AG09309 (cell line): ENCODE results near the gene DIS3L2.

Experiments used
- DNase-seq: peaks from one replicate; pipeline ENCODE4 v3.0.0-alpha.2; 2010; ENCODE audit warnings: low read depth
- H3K4me3 ChIP-seq: 2 replicates; pipeline ENCODE4 v1.5.1; 2011; ENCODE audit warnings: mild to moderate bottlenecking, low read depth, low read length, moderate library complexity; ENCODE audit not compliant: control insufficient read depth
- TF ChIP-seq, protein P1 (sequence below): IDR thresholded peaks from 2 replicates; pipeline ENCODE4 v1.5.1; 2011; ENCODE audit warnings: mild to moderate bottlenecking, low read depth, low read length, inconsistent platforms; ENCODE audit not compliant: insufficient read depth, control insufficient read depth; ENCODE audit errors: missing control alignments

DIS3L2 gene

GRCh38 chr2:232338759-232339106, 377.2 kb downstream of the DIS3L2 start:
- DNase-seq, result no peak
- TF ChIP-seq, protein P1, sequence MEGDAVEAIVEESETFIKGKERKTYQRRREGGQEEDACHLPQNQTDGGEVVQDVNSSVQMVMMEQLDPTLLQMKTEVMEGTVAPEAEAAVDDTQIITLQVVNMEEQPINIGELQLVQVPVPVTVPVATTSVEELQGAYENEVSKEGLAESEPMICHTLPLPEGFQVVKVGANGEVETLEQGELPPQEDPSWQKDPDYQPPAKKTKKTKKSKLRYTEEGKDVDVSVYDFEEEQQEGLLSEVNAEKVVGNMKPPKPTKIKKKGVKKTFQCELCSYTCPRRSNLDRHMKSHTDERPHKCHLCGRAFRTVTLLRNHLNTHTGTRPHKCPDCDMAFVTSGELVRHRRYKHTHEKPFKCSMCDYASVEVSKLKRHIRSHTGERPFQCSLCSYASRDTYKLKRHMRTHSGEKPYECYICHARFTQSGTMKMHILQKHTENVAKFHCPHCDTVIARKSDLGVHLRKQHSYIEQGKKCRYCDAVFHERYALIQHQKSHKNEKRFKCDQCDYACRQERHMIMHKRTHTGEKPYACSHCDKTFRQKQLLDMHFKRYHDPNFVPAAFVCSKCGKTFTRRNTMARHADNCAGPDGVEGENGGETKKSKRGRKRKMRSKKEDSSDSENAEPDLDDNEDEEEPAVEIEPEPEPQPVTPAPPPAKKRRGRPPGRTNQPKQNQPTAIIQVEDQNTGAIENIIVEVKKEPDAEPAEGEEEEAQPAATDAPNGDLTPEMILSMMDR, result no peak
- no peak overlapping the region for H3K4me3 ChIP-seq

DNA sequence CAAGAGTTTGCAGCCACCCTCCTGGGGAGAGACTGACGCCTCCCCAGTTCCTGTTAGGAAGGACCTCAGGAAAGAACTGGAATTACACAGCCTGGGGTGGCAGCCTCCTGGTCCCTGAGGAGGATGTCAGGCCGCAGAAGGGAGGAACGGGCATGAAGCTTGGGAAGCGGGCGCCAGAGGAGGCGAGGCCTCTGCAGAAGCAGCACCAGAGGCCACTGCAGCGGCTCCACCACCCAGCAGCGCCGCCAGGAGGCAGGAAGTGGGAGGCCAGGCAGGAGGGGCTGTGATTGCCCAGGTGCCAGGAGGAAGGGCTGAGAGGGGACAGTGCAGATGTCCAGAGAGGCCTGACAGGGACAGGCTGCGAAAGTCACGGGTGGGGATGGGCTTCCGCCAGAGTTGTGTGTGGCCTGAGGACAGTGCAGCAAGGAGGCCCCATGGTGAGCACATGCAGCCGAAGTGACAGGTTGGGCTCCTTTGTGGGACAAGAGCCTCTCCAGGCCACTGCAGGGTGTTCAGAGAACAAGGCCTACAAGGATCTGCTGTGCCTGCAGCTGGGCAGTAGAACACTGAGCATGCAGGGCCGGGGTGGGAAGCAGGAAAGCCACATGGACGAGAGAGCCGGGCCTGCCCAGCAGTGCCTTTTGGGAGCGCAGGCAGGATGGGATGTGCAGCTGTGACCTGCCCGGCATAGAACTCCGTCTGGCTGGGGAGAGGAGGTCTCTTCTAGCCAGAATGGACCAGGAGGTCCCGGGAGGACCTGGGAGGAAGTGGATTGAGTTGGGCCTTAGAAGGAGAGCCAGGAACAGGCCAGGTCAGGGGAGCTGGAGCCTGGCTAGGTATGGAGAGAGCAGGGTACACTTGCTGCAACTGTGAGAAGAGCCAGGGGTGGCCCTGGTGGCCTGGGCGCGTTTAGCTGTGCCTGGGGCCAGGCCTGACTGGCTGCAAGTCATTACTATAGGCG, 377.9 kb downstream of the DIS3L2 start:
- TF ChIP-seq, protein P1, result peak; percentile 32
- H3K4me3 ChIP-seq, result no peak overlapping the region
- DNase-seq, result no peak

- no peak overlapping the region for H3K4me3 ChIP-seq
- TF ChIP-seq, protein P1, result no peak
These were observed 378.8 kb downstream of the DIS3L2 start for GRCh38 chr2:232340171-232340935.

DNA sequence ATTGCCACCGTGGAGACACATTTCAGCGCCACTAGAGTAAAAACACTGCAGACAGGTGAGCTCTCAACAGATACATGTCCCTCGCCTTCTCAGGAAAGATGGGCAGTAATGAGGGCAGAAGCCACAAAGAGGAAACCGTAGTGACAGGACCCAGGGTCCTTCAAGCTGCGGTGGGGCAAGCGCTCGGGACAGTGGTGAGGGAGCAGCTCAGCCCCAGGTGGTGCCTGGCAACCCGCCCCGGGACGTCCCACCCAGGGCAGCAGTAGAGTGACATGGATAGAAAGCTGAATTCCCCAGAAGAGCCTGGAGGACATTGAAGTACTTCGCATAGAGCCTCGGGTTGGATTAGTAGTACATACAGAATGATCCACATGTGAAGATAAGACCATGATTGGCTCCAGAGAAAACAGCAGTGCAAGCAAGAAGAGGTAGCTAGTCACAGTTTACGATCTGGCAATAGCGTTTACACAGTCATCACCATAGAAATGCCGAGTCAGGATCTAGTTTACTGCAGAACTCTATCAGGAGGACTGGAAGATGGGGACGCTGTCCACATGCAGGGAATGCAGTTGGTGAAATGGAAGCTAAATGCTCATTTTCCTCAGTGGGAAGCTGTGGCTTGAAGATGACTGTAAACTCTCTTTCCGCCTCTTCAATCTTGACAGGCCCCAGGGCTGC, 379.7 kb downstream of the DIS3L2 start:
- DNase-seq, result no peak
- TF ChIP-seq, protein P1, result no peak
- no peak overlapping the region for H3K4me3 ChIP-seq

More at GRCh38 chr2:232340171-232340935, 378.8 kb downstream of the DIS3L2 start:
- DNase-seq, result no peak

DNA sequence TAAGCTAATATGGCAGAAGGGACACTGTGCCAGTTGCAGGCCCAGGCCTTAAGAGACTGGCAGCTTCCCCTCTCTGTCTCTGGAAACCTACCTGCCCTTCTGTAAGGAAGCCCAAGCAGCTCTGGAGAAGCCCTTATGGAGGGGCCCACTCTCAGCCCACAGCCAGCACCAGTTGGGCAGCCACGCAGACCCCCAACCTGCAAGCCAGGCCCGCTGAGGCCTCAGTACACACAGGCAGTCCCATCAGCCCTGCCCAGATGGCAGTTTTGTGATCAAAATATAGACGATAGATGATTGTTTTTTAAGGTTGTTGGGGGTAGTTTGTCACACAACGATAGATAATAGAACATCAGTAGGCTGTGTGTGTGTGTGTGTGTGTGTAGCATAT, 380.2 kb downstream of the DIS3L2 start:
- DNase-seq, result no peak
- H3K4me3 ChIP-seq, result no peak overlapping the region
- TF ChIP-seq, protein P1, result no peak
